Hepatocyte (in vitro differentiated cells): ENCODE data around the gene DNMT1. TPM values are rescaled to one million over a fixed set of nuclear protein-coding genes. Genes with fewer than 3 reads are reported as not detected.
"Not testable (repeated sequence)": the region's sequence is repeated elsewhere in the genome, so short reads cannot be mapped to it uniquely, and the experiment has no call there.

Source experiments
- DNase-seq: peaks from one replicate; pipeline ENCODE4 v3.0.0-alpha.2; 2016; ENCODE audit warnings: low spot score
- H2AFZ ChIP-seq: fragments of 200-600 bp; sonication (generic); 2 replicates; pipeline ENCODE4 v1.6.0; 2016; ENCODE audit warnings: antibody characterized with exemption, mild to moderate bottlenecking
- H3K27ac ChIP-seq: fragments of 200-600 bp; sonication (generic); 2 replicates; pipeline ENCODE4 v1.5.1; 2016; ENCODE audit warnings: mild to moderate bottlenecking
- H3K27me3 ChIP-seq: fragments of 200-600 bp; sonication (generic); 2 replicates; pipeline ENCODE4 v1.6.1; 2016
- H3K36me3 ChIP-seq: fragments of 200-600 bp; sonication (generic); replicated peaks from 2 replicates; pipeline ENCODE4 v1.5.1; 2016; ENCODE audit warnings: low read depth; ENCODE audit not compliant: insufficient read depth
- H3K4me1 ChIP-seq: fragments of 200-600 bp; sonication (generic); 2 replicates; pipeline ENCODE4 v1.5.1; 2016; ENCODE audit warnings: mild to moderate bottlenecking, moderate library complexity; ENCODE audit not compliant: insufficient read depth
- H3K4me2 ChIP-seq: fragments of 200-600 bp; sonication (generic); 2 replicates; pipeline ENCODE4 v1.6.0; 2016
- H3K4me3 ChIP-seq: fragments of 200-600 bp; sonication (generic); 2 replicates; pipeline ENCODE4 v1.5.1; 2016; ENCODE audit warnings: mild to moderate bottlenecking
- H3K79me2 ChIP-seq: fragments of 200-600 bp; sonication (generic); 2 replicates; pipeline ENCODE4 v1.6.0; 2017; ENCODE audit warnings: mild to moderate bottlenecking
- H3K9me2 ChIP-seq: fragments of 200-600 bp; sonication (generic); replicated peaks from 2 replicates; pipeline ENCODE4 v1.6.0; 2017; ENCODE audit warnings: mild to moderate bottlenecking; ENCODE audit not compliant: insufficient read depth
- H3K9me3 ChIP-seq: fragments of 200-600 bp; sonication (generic); 2 replicates; pipeline ENCODE4 v1.5.1; 2016; ENCODE audit warnings: low read depth, mild to moderate bottlenecking
- H4K20me1 ChIP-seq: fragments of 200-600 bp; sonication (generic); 2 replicates; pipeline ENCODE4 v1.6.0; 2016; ENCODE audit warnings: mild to moderate bottlenecking; ENCODE audit not compliant: insufficient read depth, poor library complexity, severe bottlenecking
- CTCF ChIP-seq: fragments of 200-600 bp; sonication (generic); IDR thresholded peaks from 2 replicates; pipeline ENCODE4 v1.5.1; 2016; ENCODE audit warnings: antibody characterized with exemption, mild to moderate bottlenecking; ENCODE audit not compliant: poor library complexity
- EZH2 ChIP-seq: fragments of 200-600 bp; sonication (generic); IDR thresholded peaks from 2 replicates; pipeline ENCODE4 v1.6.1; 2016; ENCODE audit warnings: antibody characterized with exemption, mild to moderate bottlenecking, borderline replicate concordance
- EZH2phosphoT487 ChIP-seq: fragments of 200-600 bp; sonication (generic); IDR thresholded peaks from one replicate; pipeline ENCODE4 v1.6.1; 2018; ENCODE audit warnings: antibody characterized with exemption, mild to moderate bottlenecking, low read depth, moderate library complexity; ENCODE audit not compliant: unreplicated experiment, severe bottlenecking
- WGBS: methylation state at CpG from one replicate; pipeline ENCODE4 v1.1.6; 2016; ENCODE audit warnings: low lambda C conversion rate; ENCODE audit errors: missing lambda C conversion rate; 5-methylcytosine and 5-hydroxymethylcytosine counted together
- polyA plus RNA-seq: library from polyadenylated mRNA; unstranded; fragments of >200 nt; fragmentation: Nextera tagmentation; extraction: Ambion mirVana; gene quantifications from 2 replicates; pipeline ENCODE4 v1.2.1, GENCODE V29; 2016
- total RNA-seq: library from RNA; depleted of rRNA; stranded (reverse); fragments of >200 nt; gene quantifications from 2 replicates; pipeline ENCODE4 v1.2.3, GENCODE V29; 2014

Gene DNMT1
- total and polyA plus RNA-seq, 2 experiments from 2014 or later: 55.2 to 63.5 TPM

GRCh38 chr19:10173527-10173926 is 21.2 kb downstream of the DNMT1 start:
- Histone ChIP-seq H3K27me3 (no peaks in the 10 kb centered on the region), H3K4me2 (no peak overlapping the region), H2AFZ (no peak overlapping the region), H3K4me3 (no peak overlapping the region), H4K20me1 (no peaks in the 10 kb centered on the region), H3K79me2 (no peaks in the 10 kb centered on the region), H3K36me3 (no peaks in the 10 kb centered on the region), H3K9me2 (no peaks in the 10 kb centered on the region), H3K9me3 (no peaks in the 10 kb centered on the region), H3K4me1 (no peaks in the 10 kb centered on the region), H3K27ac (no peak overlapping the region)
- 87% methylated on average over 9 of the region's 9 CpGs for WGBS
- no peak for TF ChIP-seq EZH2
- TF ChIP-seq EZH2phosphoT487: no peak
- TF ChIP-seq CTCF: no peak
- no peak for DNase-seq

GRCh38 chr19:10168386-10168948 is 26.3 kb downstream of the DNMT1 start:
- H2AFZ ChIP-seq: no peak overlapping the region
- H4K20me1 ChIP-seq: no peaks in the 10 kb centered on the region
- H3K9me2 ChIP-seq: no peaks in the 10 kb centered on the region
- H3K4me3 ChIP-seq: no peak overlapping the region
- no peaks in the 10 kb centered on the region for H3K79me2 ChIP-seq
- H3K36me3 ChIP-seq: no peaks in the 10 kb centered on the region
- DNase-seq: no peak
- H3K4me1 ChIP-seq: no peaks in the 10 kb centered on the region
- 96% methylated on average over 2 of the region's 2 CpGs for WGBS
- no peaks in the 10 kb centered on the region for H3K9me3 ChIP-seq
- TF ChIP-seq CTCF (no peak), EZH2 (no peak), EZH2phosphoT487 (no peak)
- no peaks in the 10 kb centered on the region for H3K27me3 ChIP-seq
- no peak overlapping the region for H3K27ac ChIP-seq
- no peak overlapping the region for H3K4me2 ChIP-seq

- no peaks in the 10 kb centered on the region for H3K4me1 ChIP-seq
- no peak overlapping the region for H3K27ac ChIP-seq
- H3K79me2 ChIP-seq: no peaks in the 10 kb centered on the region
- 95% methylated on average over 6 of the region's 6 CpGs for WGBS
- TF ChIP-seq EZH2 (no peak), EZH2phosphoT487 (no peak), CTCF (no peak)
- no peaks in the 10 kb centered on the region for H3K27me3 ChIP-seq
- H3K4me2 ChIP-seq: no peak overlapping the region
- H2AFZ ChIP-seq: no peak overlapping the region
- no peaks in the 10 kb centered on the region for H3K9me3 ChIP-seq
- DNase-seq: no peak
- no peaks in the 10 kb centered on the region for H3K36me3 ChIP-seq
- H3K4me3 ChIP-seq: no peak overlapping the region
- no peaks in the 10 kb centered on the region for H3K9me2 ChIP-seq
- H4K20me1 ChIP-seq: no peaks in the 10 kb centered on the region
Measured at GRCh38 chr19:10167459-10167858, 27.3 kb downstream of the DNMT1 start.

- not testable (repeated sequence) for H2AFZ ChIP-seq, H4K20me1 ChIP-seq, H3K4me1 ChIP-seq, H3K36me3 ChIP-seq, H3K9me3 ChIP-seq, H3K79me2 ChIP-seq, H3K4me2 ChIP-seq, H3K27ac ChIP-seq, H3K9me2 ChIP-seq, DNase-seq, H3K4me3 ChIP-seq, H3K27me3 ChIP-seq
- 99% methylated on average over 10 of the region's 10 CpGs for WGBS
Measured at GRCh38 chr19:10166501-10166900, 28.3 kb downstream of the DNMT1 start.
